Fibroblast of villous mesenchyme (primary cell): ENCODE measurements around the gene EXOC2. TPM values are rescaled to one million over a fixed set of nuclear protein-coding genes. Genes with fewer than 3 reads are reported as not detected.

Experiments
- DNase-seq: peaks from one replicate; pipeline ENCODE4 v3.0.0-alpha.2; 2010; ENCODE audit warnings: low read depth
- H3K4me3 ChIP-seq: 2 replicates; pipeline ENCODE4 v1.5.1; 2011; ENCODE audit warnings: low read depth, mild to moderate bottlenecking, low read length
- CTCF ChIP-seq: IDR thresholded peaks from 2 replicates; pipeline ENCODE4 v1.5.1; 2012; ENCODE audit warnings: low read depth, mild to moderate bottlenecking, low read length; ENCODE audit not compliant: insufficient read depth
- total RNA-seq: library from RNA; depleted of rRNA; stranded (reverse); fragments of >200 nt; gene quantifications from 2 replicates; pipeline ENCODE4 v1.2.3, GENCODE V29; 2012

Gene EXOC2
- total RNA-seq, 1 donor, result 29.8 TPM

DNA sequence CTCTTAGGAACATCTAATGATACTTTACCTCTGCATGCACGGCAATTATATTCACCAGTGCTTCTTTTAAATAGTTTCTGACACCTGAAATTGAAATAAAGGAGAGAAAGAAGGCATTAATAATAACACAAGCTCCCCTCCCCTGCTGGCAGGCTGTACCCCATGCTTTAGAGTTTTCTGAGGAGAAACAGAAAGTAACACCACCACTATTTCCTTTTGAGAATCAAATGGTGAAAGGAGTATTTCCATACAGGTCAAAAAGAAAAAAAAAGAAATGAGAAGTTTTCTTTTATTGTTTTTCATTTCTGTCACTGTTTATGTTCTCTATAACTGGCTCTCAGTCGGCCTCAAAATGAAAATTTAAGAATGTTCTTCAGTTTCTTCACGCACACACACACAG is 193.3 kb downstream of the EXOC2 start:
- no peak for DNase-seq
- TF ChIP-seq CTCF, result no peak
- H3K4me3 ChIP-seq, result no peak overlapping the region

- DNase-seq, result peak; percentile 75
- no peak overlapping the region for H3K4me3 ChIP-seq
- TF ChIP-seq CTCF, result no peak
Measured at GRCh38 chr6:498795-499231, 194.1 kb downstream of the EXOC2 start.

GRCh38 chr6:497258-497657 is 195.7 kb downstream of the EXOC2 start:
- no peak for TF ChIP-seq CTCF
- DNase-seq, result no peak
- no peak overlapping the region for H3K4me3 ChIP-seq

DNA sequence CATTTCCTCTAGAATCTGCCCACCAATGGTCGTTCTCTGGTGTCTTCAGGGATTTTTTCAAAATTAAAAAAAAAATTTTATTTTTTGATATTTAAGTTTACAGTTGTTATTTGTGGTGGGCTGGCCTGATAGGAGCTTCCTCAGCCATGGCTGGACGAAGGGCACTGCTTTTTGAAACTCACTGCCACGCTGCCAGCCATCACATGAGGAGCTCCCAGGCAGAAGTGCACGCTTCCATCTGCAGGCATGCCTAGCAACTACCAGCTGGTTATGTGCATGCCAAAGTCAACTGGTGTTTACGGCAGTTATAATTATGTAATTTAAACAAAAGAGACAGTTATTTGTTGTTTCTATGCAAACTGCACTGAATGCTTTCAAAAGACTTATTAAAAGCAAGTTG is 196.3 kb downstream of the EXOC2 start:
- no peak overlapping the region for H3K4me3 ChIP-seq
- no peak for TF ChIP-seq CTCF
- no peak for DNase-seq

DNA sequence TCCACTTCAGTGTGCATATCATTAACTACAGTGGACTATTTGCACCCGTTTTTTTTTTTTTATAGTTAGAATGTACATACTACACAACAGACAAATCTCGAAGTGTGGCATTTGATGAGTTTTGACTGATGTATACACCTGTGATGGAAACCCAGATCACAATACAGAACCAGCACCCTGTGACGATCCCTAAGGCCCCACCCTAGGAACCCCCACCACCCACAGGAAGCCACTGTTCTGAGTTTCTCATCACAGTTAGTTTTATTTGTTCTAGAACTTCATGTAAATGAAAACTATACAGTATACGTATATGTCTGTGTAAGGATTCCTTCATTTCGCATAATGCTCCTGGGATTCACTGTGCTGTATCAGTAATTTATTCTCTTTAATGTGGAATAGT is 198.5 kb downstream of the EXOC2 start:
- DNase-seq, result no peak
- no peak overlapping the region for H3K4me3 ChIP-seq
- TF ChIP-seq CTCF, result no peak

- no peak overlapping the region for H3K4me3 ChIP-seq
- TF ChIP-seq CTCF, result no peak
- no peak for DNase-seq
Measured at GRCh38 chr6:493840-494239, 199.1 kb downstream of the EXOC2 start.

DNA sequence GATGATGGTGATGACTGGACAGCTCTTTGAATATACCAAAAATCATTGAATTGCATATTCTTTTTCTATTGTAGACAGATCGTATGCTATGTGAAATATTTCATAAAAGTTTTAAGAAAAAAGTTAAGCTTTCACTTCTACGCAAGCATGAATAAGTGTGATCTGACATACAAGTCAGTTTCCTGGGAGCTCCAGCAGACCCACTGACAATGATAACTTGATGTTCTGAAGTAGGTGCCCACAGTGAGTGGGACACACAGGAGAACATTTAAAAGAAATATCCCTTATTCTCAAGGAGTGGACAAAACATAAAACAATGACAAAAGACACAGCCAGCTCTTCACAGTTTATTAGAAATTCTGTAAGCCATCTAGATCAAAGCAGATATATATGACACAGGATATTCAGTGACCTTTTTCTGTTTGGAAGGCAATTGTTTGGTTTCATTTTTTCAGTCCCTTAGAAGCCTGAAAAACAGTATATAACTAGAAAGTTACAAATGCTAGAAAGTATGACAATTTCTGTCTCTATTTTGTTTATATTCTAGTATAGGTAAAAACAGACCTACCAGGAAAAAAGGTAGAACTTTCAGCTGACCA is 200.0 kb downstream of the EXOC2 start:
- TF ChIP-seq CTCF, result no peak
- H3K4me3 ChIP-seq, result no peak overlapping the region
- DNase-seq, result no peak
